Inferior parietal cortex (tissue), 1 donor: ENCODE results near the gene GLYATL1.

Source experiments
- DNase-seq: peaks from one replicate; pipeline ENCODE4 v3.0.0-alpha.2; 2016; ENCODE audit errors: extremely low spot score

The GLYATL1 gene

GRCh38 chr11:58939277-58939676, at the start of gene GLYATL1:
GLYATL1 (plus strand) TSS chr11:58939488; CDS start chr11:58947088, 7,600 bp downstream.
- no peak for DNase-seq

- no peak for DNase-seq
Observed at GRCh38 chr11:58893899-58894298, 45.4 kb upstream of the GLYATL1 start.

- no peak for DNase-seq
Observed at GRCh38 chr11:58898106-58898505, 41.2 kb upstream of the GLYATL1 start.

- DNase-seq, result peak; percentile 81
Observed at GRCh38 chr11:58900479-58901420, 38.5 kb upstream of the GLYATL1 start.

GRCh38 chr11:58902881-58903280, 36.4 kb upstream of the GLYATL1 start:
- no peak for DNase-seq

- no peak for DNase-seq
Observed at GRCh38 chr11:58905011-58905720, 34.1 kb upstream of the GLYATL1 start.

GRCh38 chr11:58905721-58906547, 33.4 kb upstream of the GLYATL1 start:
- peak; percentile 86 for DNase-seq

- DNase-seq, result no peak
Observed at GRCh38 chr11:58907780-58908179, 31.5 kb upstream of the GLYATL1 start.

GRCh38 chr11:58912124-58912523, 27.2 kb upstream of the GLYATL1 start:
- no peak for DNase-seq

GRCh38 chr11:58913685-58914084, 25.6 kb upstream of the GLYATL1 start:
- DNase-seq, result no peak

- no peak for DNase-seq
Observed at GRCh38 chr11:58914821-58915543, 24.3 kb upstream of the GLYATL1 start.

GRCh38 chr11:58916637-58917036, 22.7 kb upstream of the GLYATL1 start:
- DNase-seq, result no peak

- DNase-seq, result no peak
Observed at GRCh38 chr11:58917159-58917783, 22.0 kb upstream of the GLYATL1 start.

GRCh38 chr11:58919561-58919960, 19.7 kb upstream of the GLYATL1 start:
- no peak for DNase-seq

- DNase-seq, result no peak
Observed at GRCh38 chr11:58919980-58920379, 19.3 kb upstream of the GLYATL1 start.

- DNase-seq, result no peak
Observed at GRCh38 chr11:58921778-58922390, 17.4 kb upstream of the GLYATL1 start.

GRCh38 chr11:58922479-58922878, 16.8 kb upstream of the GLYATL1 start:
- DNase-seq, result no peak

- peak; percentile 40 for DNase-seq
Observed at GRCh38 chr11:58923300-58923788, 15.9 kb upstream of the GLYATL1 start.

- DNase-seq, result no peak
Observed at GRCh38 chr11:58924230-58924629, 15.1 kb upstream of the GLYATL1 start.

GRCh38 chr11:58926251-58926650, 13.0 kb upstream of the GLYATL1 start:
- no peak for DNase-seq
